GM12891 (cell line): ENCODE data around the gene CA10.
A peak's percentile ranks its signal among the peaks of the same experiment; 100 is the strongest.

Source experiments
- DNase-seq: peaks from one replicate; pipeline ENCODE4 v3.0.0; 2011; ENCODE audit warnings: low spot score; ENCODE audit not compliant: insufficient read length
- FAIRE-seq: peaks from 2 replicates; lab custom pipeline; 2011; peaks lifted over from hg19 to GRCh38; lab: Jason Lieb, UNC
- PAX5 ChIP-seq: IDR thresholded peaks from 2 replicates; pipeline ENCODE4 v1.6.1; 2011; ENCODE audit warnings: low read length, moderate library complexity, mild to moderate bottlenecking; ENCODE audit not compliant: insufficient read depth, severe bottlenecking
- POLR2A ChIP-seq: IDR thresholded peaks from 2 replicates; pipeline ENCODE4 v1.6.1; 2011; ENCODE audit warnings: low read depth, low read length, control low read depth
- POLR2AphosphoS5 ChIP-seq: IDR thresholded peaks from 2 replicates; pipeline ENCODE4 v1.6.1; 2011; ENCODE audit warnings: low read depth, low read length, control low read depth
- POU2F2 ChIP-seq: IDR thresholded peaks from 2 replicates; pipeline ENCODE4 v1.6.1; 2011; ENCODE audit warnings: low read depth, mild to moderate bottlenecking, control low read depth, low read length, moderate library complexity
- SPI1 ChIP-seq: IDR thresholded peaks from 2 replicates; pipeline ENCODE4 v1.6.1; 2011; ENCODE audit warnings: low read depth, low read length, control low read depth
- TAF1 ChIP-seq: IDR thresholded peaks from 2 replicates; pipeline ENCODE4 v1.6.1; 2011; ENCODE audit warnings: low read depth, low read length, control low read depth

The CA10 gene

DNA sequence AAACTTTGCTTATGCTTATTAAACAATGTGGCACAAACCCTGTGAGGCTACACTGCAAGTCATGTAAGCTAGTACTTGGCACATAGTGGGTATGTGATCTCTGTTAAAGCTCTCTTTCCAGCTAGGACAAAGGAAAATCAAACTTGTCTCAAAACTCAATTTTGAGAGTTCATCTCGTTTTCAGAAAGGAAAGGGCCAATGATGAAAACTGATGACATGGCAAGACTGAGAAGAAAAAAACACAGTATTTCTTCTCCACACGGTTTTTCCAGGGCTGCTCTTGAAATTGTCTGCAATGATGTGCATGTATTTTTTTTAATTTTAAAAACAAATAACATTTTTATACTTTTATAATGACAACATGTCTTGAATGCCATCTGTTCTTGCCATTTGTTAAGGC is 389.8 kb downstream of the CA10 start:
- DNase-seq (no peak), FAIRE-seq (no peak)
- no peak for TF ChIP-seq POLR2A
- no peak for TF ChIP-seq TAF1
- TF ChIP-seq POLR2AphosphoS5, result no peak
- TF ChIP-seq SPI1, result no peak
- no peak for TF ChIP-seq POU2F2
- no peak for TF ChIP-seq PAX5

DNA sequence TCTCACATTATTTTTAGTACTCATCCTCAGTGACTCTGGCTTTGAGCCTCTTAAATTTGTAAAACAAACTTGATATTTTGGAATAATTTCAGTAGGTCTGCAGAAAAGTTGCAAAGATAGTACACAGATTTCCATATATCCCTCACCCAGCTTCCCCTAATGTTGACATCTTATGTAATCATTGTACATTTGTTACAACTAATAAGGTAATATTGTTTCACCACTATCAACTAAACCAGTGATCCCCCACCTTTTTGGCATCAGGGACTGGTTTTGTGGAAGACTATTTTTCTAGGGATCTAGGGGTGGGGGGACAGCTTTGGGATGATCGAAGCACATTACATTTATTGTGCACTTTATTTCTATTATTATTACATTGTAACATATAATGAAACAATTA is 391.2 kb downstream of the CA10 start:
- DNase-seq, result no peak
- no peak for FAIRE-seq
- TF ChIP-seq TAF1, result no peak
- no peak for TF ChIP-seq POU2F2
- no peak for TF ChIP-seq POLR2AphosphoS5
- no peak for TF ChIP-seq PAX5
- no peak for TF ChIP-seq POLR2A
- TF ChIP-seq SPI1, result no peak

- FAIRE-seq (no peak), DNase-seq (no peak)
- TF ChIP-seq POU2F2 (no peak), POLR2AphosphoS5 (no peak), SPI1 (no peak), PAX5 (no peak), POLR2A (no peak), TAF1 (no peak)
Observed at GRCh38 chr17:51765282-51766135, 393.0 kb downstream of the CA10 start.

GRCh38 chr17:51764387-51764971 is 394.0 kb downstream of the CA10 start:
- DNase-seq (peak; percentile 22), FAIRE-seq (peak; percentile 96)
- TF ChIP-seq POU2F2, result no peak
- TF ChIP-seq PAX5, result no peak
- no peak for TF ChIP-seq POLR2A
- TF ChIP-seq TAF1, result no peak
- no peak for TF ChIP-seq SPI1
- TF ChIP-seq POLR2AphosphoS5, result no peak

GRCh38 chr17:51763058-51763457 is 395.5 kb downstream of the CA10 start:
- FAIRE-seq, result no peak
- no peak for TF ChIP-seq POLR2A
- TF ChIP-seq SPI1, result no peak
- no peak for TF ChIP-seq PAX5
- no peak for TF ChIP-seq TAF1
- TF ChIP-seq POLR2AphosphoS5, result no peak
- TF ChIP-seq POU2F2, result no peak
- DNase-seq, result no peak

DNA sequence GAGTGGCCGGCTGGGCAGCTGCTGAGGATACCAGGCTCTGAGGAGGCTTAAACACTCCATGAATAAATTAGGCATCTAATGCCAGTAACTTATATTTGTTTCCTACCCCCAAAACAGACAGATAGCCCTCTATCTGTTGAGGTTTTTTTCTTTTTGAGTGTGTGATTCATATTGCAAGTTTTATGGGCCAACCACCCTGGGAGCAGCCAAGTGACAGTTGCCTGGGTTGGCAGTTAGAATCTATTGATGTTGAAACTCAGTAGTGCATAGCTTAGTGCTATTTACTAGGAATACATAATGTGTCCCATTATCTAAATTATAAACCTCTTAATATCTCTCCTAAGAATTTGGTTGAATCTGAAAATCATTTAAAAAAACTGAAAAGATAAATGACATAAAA is 397.4 kb downstream of the CA10 start:
- no peak for DNase-seq
- TF ChIP-seq PAX5 (no peak), POU2F2 (no peak), TAF1 (no peak), POLR2AphosphoS5 (no peak), SPI1 (no peak), POLR2A (no peak)
- FAIRE-seq, result no peak

DNA sequence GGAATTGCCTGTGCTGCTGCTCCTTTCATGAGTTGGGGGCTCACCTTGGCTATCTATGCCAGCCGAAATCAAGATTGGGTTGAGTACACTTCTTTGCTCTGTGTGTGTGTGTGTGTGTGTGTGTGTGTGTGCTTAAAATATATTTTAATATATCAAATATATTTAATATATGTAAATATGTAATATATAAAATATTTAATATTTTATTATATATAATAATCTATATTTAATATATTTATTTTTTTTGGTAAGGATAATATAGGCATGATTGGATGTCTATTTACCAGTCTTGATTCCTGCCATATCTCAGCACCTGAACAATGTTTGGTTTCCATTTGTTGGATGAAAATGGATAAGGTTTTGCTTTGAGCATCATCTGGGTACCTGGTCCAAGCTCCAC is 399.3 kb downstream of the CA10 start:
- DNase-seq, result no peak
- FAIRE-seq, result no peak
- TF ChIP-seq POU2F2, result no peak
- no peak for TF ChIP-seq POLR2A
- TF ChIP-seq POLR2AphosphoS5, result no peak
- TF ChIP-seq PAX5, result no peak
- TF ChIP-seq SPI1, result no peak
- no peak for TF ChIP-seq TAF1

DNA sequence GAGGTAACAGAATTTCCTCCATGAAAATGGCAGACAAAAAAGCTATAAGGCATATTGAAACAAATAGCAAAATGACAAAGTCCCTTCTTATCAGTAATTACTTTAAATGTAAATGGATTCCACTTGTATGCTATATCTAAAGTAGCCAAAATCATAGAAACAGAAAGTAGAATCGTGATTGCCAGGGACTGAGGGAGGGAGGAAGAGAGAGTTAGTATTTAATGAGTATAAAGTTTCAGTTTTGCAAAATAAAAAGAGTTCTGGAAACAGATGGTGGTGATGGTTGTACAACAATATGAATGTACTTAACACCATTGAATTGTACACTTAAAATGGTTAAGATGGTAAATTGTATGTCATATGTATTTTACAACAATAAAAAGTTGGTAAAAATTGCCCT is 407.4 kb downstream of the CA10 start:
- no peak for DNase-seq
- TF ChIP-seq TAF1, result no peak
- no peak for TF ChIP-seq PAX5
- TF ChIP-seq POU2F2, result no peak
- no peak for TF ChIP-seq POLR2AphosphoS5
- no peak for TF ChIP-seq SPI1
- TF ChIP-seq POLR2A, result no peak
- FAIRE-seq, result no peak

DNA sequence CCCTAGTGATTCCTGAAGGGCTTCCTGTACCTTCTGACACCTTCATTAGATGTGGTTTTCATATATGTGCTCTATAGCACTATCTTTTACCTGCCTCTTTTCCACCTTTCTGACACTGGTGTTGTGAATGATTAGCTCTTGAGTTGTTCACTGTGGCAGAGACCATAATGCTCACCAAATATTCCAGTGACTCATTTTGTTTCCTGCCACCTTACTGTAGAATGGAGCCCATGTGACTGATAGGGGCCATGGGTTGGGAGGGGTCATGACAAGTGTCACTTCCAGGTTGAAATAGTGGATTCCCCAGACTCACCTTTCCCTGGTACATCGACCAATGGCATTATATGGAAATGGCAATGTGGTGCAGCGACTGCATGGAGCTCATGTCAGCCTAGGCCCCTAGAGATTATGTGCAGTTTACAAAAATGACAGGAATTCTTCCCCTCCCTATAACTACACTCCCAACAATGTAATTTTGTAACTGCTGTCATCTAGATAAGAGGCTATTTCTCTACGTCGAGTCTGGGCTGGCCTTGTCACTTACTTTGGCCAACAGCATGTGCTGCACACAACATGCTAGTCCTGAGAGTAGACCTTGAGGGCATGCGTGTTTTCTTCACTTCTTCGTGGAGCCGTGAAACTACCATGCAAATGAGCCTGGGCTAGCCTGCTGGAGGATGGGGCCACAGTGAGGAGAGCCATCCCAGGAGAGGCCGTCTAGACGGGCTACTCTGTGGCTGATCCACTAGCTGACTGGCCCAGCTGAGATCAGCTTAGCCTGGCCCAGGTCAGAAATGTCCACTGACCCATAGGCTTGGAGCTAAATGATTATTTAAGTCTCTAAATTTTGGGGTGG is 409.5 kb downstream of the CA10 start:
- FAIRE-seq, result no peak
- TF ChIP-seq POLR2AphosphoS5, result no peak
- no peak for TF ChIP-seq PAX5
- TF ChIP-seq TAF1, result no peak
- TF ChIP-seq SPI1, result no peak
- no peak for TF ChIP-seq POLR2A
- no peak for TF ChIP-seq POU2F2

More for the DNA sequence above, 409.5 kb downstream of the CA10 start:
- no peak for DNase-seq
